ENCODE results near the gene DACT3. TPM values are rescaled to one million over a fixed set of nuclear protein-coding genes. Genes with fewer than 3 reads are reported as not detected.

Gene DACT3
- total RNA-seq, 1 experiment from 2014 or later = 1.0 TPM

DNA sequence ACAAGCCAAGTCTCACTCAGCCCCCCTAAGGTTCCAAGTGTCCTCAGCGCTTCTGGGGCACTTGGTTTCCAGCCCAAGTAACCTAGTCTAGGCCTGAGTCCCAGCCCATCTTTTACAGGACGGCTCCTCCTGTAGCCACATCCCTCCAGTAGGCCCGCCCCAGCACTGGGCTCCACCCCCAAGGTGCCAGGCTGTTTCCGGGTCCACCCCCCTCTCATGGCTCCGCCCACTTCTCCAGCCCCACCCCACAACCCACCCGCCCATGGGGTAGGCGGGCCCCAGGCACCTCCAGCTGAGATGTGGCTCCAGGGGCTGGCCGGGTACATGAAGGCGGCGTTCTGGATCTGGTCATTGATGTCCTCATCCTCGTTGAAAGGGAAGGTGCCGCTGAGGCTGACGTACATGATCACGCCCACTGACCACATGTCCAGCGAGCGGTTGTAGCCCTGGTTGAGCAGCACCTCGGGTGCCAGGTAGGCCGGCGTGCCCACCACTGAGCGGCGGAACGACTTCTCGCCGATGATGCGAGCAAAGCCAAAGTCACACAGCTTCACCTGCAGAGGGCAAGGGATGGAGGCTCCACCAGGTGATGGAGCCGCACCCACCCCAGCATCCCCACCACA is 17.2 kb upstream of the DACT3 start:
- no peak for DNase-seq (ENCODE audit: low read depth, low spot score)
- in situ Hi-C loops (cut with HindIII; ENCODE audit: low pct_unique_long_range_greater_than_20kb, low sequenced_read_pairs) = no loop called here
- H3K9me3 ChIP-seq (ENCODE audit: control insufficient read depth, insufficient read depth, low read depth, low read length) = no peaks in the 10 kb centered on the region
- no peaks in the 10 kb centered on the region for H3K27me3 ChIP-seq (ENCODE audit: control insufficient read depth, insufficient read depth, low read length)
- BruUV-seq (replicated peaks) = no TSS peak
- H3K4me3 ChIP-seq (ENCODE audit: low read depth in 2 of 2, low read length in 2 of 2) = no peak overlapping the region
- no peaks in the 10 kb centered on the region for H3K4me1 ChIP-seq (ENCODE audit: control insufficient read depth, insufficient read depth, low read length)
- no peaks in the 10 kb centered on the region for H3K36me3 ChIP-seq (ENCODE audit: control insufficient read depth, insufficient read depth, low read length)
- POLR2A ChIA-PET = no interaction called here
- H3K27ac ChIP-seq (ENCODE audit: low read length) = no peak overlapping the region
- TF ChIP-seq POLR2AphosphoS5 (IDR thresholded peaks at IDR 0.05; ENCODE audit: low read depth, low read length) (no peak), TCF7L2 (IDR thresholded peaks at IDR 0.05; ENCODE audit: low read depth, low read length) (no peak), SIN3A (IDR thresholded peaks at IDR 0.05; ENCODE audit: borderline replicate concordance, insufficient read depth, low read depth, low read length) (no peak)
- TF ChIP-seq, protein P1, sequence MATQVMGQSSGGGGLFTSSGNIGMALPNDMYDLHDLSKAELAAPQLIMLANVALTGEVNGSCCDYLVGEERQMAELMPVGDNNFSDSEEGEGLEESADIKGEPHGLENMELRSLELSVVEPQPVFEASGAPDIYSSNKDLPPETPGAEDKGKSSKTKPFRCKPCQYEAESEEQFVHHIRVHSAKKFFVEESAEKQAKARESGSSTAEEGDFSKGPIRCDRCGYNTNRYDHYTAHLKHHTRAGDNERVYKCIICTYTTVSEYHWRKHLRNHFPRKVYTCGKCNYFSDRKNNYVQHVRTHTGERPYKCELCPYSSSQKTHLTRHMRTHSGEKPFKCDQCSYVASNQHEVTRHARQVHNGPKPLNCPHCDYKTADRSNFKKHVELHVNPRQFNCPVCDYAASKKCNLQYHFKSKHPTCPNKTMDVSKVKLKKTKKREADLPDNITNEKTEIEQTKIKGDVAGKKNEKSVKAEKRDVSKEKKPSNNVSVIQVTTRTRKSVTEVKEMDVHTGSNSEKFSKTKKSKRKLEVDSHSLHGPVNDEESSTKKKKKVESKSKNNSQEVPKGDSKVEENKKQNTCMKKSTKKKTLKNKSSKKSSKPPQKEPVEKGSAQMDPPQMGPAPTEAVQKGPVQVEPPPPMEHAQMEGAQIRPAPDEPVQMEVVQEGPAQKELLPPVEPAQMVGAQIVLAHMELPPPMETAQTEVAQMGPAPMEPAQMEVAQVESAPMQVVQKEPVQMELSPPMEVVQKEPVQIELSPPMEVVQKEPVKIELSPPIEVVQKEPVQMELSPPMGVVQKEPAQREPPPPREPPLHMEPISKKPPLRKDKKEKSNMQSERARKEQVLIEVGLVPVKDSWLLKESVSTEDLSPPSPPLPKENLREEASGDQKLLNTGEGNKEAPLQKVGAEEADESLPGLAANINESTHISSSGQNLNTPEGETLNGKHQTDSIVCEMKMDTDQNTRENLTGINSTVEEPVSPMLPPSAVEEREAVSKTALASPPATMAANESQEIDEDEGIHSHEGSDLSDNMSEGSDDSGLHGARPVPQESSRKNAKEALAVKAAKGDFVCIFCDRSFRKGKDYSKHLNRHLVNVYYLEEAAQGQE (IDR thresholded peaks at IDR 0.05; ENCODE audit: insufficient read depth in 1 of 2, low read depth in 2 of 2, low read length in 1 of 2) = no peak
- TF ChIP-seq, protein P2, sequence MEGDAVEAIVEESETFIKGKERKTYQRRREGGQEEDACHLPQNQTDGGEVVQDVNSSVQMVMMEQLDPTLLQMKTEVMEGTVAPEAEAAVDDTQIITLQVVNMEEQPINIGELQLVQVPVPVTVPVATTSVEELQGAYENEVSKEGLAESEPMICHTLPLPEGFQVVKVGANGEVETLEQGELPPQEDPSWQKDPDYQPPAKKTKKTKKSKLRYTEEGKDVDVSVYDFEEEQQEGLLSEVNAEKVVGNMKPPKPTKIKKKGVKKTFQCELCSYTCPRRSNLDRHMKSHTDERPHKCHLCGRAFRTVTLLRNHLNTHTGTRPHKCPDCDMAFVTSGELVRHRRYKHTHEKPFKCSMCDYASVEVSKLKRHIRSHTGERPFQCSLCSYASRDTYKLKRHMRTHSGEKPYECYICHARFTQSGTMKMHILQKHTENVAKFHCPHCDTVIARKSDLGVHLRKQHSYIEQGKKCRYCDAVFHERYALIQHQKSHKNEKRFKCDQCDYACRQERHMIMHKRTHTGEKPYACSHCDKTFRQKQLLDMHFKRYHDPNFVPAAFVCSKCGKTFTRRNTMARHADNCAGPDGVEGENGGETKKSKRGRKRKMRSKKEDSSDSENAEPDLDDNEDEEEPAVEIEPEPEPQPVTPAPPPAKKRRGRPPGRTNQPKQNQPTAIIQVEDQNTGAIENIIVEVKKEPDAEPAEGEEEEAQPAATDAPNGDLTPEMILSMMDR (IDR thresholded peaks at IDR 0.05) = no peak
- intact Hi-C loops (cut with micrococcal nuclease; ENCODE audit: unreplicated experiment) = no loop called here
- peak; percentile 83 for ATAC-seq
- CTCF ChIA-PET = no interaction called here

DNA sequence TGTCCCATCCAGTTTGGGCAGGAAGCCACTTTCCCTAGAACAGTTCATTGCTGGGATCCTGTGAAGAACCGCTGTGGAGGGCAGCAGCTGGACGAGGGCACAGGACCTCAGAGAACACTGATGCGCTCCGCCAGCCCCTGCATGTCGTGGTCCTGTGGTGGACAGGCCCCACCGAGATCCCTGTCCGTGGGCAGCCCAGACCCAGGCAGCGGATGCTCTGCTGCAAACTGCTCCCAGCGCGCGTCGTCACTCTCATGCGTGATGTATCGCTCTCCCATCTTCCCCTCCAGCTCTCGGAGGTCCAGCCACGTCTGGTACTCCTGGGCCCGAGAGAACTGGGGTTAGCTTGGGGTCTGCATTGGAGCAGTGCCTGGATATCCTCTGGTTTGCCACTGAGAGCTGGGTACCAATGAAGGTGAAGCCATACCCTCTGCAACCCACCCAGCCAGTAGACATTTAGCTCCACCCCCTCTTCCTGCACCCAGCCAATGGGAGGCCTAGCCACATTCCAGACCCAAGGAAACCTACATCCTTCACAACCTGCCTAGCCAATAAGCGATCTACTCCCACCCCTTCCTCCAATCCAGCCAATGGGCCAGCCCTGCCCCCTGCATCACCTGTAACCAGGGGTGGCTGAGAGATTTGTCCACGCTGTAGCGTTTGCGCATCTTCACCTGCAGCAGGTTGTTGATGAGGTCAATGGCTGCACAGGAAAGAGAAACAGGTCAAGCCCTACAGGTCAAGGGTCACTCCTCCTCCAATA is 13.6 kb upstream of the DACT3 start:
- in situ Hi-C loops (cut with HindIII; ENCODE audit: low pct_unique_long_range_greater_than_20kb, low sequenced_read_pairs) = no loop called here
- no peaks in the 10 kb centered on the region for H3K9me3 ChIP-seq (ENCODE audit: control insufficient read depth, insufficient read depth, low read depth, low read length)
- intact Hi-C loops (cut with micrococcal nuclease; ENCODE audit: unreplicated experiment) = no loop called here
- no peaks in the 10 kb centered on the region for H3K36me3 ChIP-seq (ENCODE audit: control insufficient read depth, insufficient read depth, low read length)
- no peak overlapping the region for H3K4me3 ChIP-seq (ENCODE audit: low read depth in 2 of 2, low read length in 2 of 2)
- TSS peak; percentile 79 for BruUV-seq (replicated peaks)
- H3K4me1 ChIP-seq (ENCODE audit: control insufficient read depth, insufficient read depth, low read length) = no peaks in the 10 kb centered on the region
- DNase-seq (ENCODE audit: low read depth, low spot score) (no peak), ATAC-seq (peak; percentile 78)
- POLR2A ChIA-PET = no interaction called here
- TF ChIP-seq, protein P2 (IDR thresholded peaks at IDR 0.05) = no peak
- TF ChIP-seq TCF7L2 (IDR thresholded peaks at IDR 0.05; ENCODE audit: low read depth, low read length) (no peak), SIN3A (IDR thresholded peaks at IDR 0.05; ENCODE audit: borderline replicate concordance, insufficient read depth, low read depth, low read length) (no peak), POLR2AphosphoS5 (IDR thresholded peaks at IDR 0.05; ENCODE audit: low read depth, low read length) (no peak)
- TF ChIP-seq, protein P1 (IDR thresholded peaks at IDR 0.05; ENCODE audit: insufficient read depth in 1 of 2, low read depth in 2 of 2, low read length in 1 of 2) = no peak
- no peak overlapping the region for H3K27ac ChIP-seq (ENCODE audit: low read length)
- CTCF ChIA-PET = interaction anchor here (0.6 kb wide), 1 partner anchor 12 kb away, joined by 3 read pairs; no protein-coding TSS in a partner anchor
- H3K27me3 ChIP-seq (ENCODE audit: control insufficient read depth, insufficient read depth, low read length) = no peaks in the 10 kb centered on the region
